ENCODE measurements around the gene DDC. TPM values are rescaled to one million over a fixed set of nuclear protein-coding genes. Genes with fewer than 3 reads are reported as not detected.

The DDC gene
- total RNA-seq, 1 donor from 2014 or later, result 3.0 TPM

DNA sequence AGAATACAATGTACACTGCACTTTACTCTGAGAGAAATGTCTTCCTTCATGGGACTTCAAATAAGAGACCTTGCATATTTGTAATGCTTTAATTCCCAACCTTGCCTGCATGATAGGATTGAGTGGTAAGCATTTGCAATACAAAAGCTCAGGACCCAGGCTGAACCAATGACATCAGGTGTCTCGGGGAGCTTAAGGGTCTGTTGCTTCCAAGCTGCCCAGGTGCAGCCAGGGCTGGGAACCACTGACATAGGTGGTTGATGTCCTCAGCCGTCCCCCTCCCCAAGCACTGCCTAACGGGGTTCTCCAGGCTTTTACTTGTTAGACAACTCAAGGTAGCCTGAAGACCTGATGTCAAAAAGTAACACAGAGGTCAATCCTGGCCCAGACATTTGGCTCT, 144.2 kb downstream of the DDC start:
- H3K36me3 ChIP-seq, result no peaks in the 10 kb centered on the region
- no peaks in the 10 kb centered on the region for H3K27me3 ChIP-seq (ENCODE audit: low read depth)
- no peak overlapping the region for H3K4me3 ChIP-seq
- intact Hi-C loops (cut with DNase I), result no loop called here
- TF ChIP-seq, protein P1, sequence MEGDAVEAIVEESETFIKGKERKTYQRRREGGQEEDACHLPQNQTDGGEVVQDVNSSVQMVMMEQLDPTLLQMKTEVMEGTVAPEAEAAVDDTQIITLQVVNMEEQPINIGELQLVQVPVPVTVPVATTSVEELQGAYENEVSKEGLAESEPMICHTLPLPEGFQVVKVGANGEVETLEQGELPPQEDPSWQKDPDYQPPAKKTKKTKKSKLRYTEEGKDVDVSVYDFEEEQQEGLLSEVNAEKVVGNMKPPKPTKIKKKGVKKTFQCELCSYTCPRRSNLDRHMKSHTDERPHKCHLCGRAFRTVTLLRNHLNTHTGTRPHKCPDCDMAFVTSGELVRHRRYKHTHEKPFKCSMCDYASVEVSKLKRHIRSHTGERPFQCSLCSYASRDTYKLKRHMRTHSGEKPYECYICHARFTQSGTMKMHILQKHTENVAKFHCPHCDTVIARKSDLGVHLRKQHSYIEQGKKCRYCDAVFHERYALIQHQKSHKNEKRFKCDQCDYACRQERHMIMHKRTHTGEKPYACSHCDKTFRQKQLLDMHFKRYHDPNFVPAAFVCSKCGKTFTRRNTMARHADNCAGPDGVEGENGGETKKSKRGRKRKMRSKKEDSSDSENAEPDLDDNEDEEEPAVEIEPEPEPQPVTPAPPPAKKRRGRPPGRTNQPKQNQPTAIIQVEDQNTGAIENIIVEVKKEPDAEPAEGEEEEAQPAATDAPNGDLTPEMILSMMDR (IDR thresholded peaks at IDR 0.05), result no peak
- H3K27ac ChIP-seq, result no peak overlapping the region
- DNase-seq (no peak), ATAC-seq (no peak)
- no peaks in the 10 kb centered on the region for H3K9me3 ChIP-seq
- peaks cover 6% of the 10 kb centered on the region for H3K4me1 ChIP-seq

DNA sequence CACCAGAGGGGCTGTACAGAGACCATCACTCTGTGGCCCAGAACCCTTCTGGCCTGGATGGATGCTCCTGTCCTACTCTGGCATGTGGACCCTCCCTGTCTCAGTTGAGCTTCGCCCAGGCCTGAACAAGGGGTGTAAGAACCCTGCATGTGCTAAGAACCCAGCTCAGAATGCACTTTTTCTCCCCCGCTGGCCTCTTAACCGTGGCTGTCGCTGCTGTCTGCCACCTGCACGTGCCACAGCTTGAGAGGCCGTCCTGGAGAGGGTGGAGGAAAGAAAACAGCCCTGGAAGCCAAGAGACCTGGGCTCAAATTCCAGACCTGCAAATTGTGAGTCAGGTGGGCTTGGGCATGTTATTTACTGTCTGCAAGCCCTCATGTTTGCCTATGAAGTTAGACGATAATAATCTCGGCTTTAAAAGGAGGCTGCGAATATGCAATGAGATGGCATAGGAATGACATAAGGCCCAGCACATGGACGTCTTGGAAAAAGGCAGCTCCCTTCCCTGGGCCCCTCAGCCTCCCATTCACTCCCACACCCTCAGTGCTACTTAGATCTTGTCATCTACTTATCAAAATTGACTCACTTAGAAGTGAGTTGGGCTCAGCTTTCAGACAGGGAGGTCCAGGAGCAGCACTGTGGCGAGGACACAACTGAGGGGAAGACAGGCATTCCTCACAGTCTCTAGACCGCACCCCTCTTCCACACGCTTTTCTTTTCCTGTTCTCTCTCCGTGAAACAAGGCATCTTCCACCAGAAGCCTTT, 146.5 kb downstream of the DDC start:
- Histone ChIP-seq H3K27me3 (ENCODE audit: low read depth) (no peaks in the 10 kb centered on the region), H3K27ac (no peak overlapping the region), H3K36me3 (no peaks in the 10 kb centered on the region), H3K9me3 (no peaks in the 10 kb centered on the region), H3K4me1 (peaks cover 6% of the 10 kb centered on the region), H3K4me3 (no peak overlapping the region)
- TF ChIP-seq, protein P1 (IDR thresholded peaks at IDR 0.05), result no peak
- DNase-seq, result no peak
- no peak for ATAC-seq
- intact Hi-C loops (cut with DNase I), result no loop called here

DNA sequence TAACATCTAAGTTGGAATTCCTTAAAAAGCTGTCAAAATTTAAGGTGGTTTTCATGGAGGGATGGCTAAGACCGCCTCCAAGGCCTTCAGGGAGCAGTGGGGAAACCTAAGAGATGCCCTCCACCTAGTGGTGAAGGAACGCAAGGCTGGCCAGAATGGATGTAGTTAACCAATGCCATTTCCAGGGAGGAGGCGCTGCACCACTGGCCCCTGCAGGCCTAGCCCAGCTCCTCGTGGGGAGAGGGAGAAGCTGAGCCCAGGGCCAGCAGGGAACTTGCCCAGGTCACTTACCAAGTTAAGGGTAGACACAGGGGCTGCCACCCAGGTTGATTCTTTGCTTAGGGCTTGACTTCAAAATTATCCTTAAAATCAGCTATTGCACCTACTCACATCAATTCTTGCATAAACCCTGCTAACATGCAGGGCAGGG, 147.1 kb downstream of the DDC start:
- H3K27me3 ChIP-seq (ENCODE audit: low read depth), result no peaks in the 10 kb centered on the region
- H3K4me3 ChIP-seq, result no peak overlapping the region
- intact Hi-C loops (cut with DNase I), result no loop called here
- no peaks in the 10 kb centered on the region for H3K9me3 ChIP-seq
- peaks cover 6% of the 10 kb centered on the region for H3K4me1 ChIP-seq
- DNase-seq, result peak; percentile 75
- ATAC-seq, result peak; percentile 89 to 93
- TF ChIP-seq, protein P1 (IDR thresholded peaks at IDR 0.05), result peak; percentile 86
- no peak overlapping the region for H3K27ac ChIP-seq
- H3K36me3 ChIP-seq, result no peaks in the 10 kb centered on the region

DNA sequence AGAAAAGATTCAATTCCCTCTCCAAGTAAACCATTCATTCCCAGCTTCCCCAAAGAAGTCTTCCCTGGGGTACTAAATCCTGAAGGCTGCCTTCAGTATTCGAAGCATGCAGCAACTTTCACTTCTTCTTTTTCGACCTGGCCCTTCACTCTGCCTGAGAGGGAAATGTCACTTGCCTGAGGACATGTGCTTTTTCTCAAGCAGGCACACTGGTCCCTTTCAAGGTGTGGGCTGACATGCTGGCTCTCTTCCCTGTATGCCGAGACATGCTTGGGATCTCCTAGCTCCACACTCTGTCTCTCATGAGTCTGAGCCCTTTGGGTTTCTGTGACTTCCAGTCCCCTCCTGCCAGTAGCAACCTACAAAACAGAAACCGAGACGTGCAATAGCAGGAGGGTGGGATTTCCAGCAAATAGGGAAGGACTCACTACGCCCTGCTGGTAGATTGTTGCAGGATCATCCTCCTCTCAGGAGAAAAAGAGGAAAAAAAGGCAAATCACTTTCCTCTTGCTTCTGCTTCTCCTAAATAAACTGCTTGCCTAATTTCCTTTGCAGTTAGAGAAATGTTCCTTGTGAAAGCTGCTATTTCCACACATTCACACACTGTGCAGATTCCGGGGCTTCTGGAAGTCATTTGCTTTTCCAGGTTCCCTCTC, 148.6 kb downstream of the DDC start:
- no peaks in the 10 kb centered on the region for H3K36me3 ChIP-seq
- no peak overlapping the region for H3K27ac ChIP-seq
- DNase-seq, result no peak
- no peaks in the 10 kb centered on the region for H3K27me3 ChIP-seq (ENCODE audit: low read depth)
- H3K4me1 ChIP-seq, result peaks cover 6% of the 10 kb centered on the region
- peak; percentile 64 to 65 for ATAC-seq
- no peak overlapping the region for H3K4me3 ChIP-seq
- intact Hi-C loops (cut with DNase I), result no loop called here
- TF ChIP-seq, protein P1 (IDR thresholded peaks at IDR 0.05), result no peak
- H3K9me3 ChIP-seq, result no peaks in the 10 kb centered on the region

DNA sequence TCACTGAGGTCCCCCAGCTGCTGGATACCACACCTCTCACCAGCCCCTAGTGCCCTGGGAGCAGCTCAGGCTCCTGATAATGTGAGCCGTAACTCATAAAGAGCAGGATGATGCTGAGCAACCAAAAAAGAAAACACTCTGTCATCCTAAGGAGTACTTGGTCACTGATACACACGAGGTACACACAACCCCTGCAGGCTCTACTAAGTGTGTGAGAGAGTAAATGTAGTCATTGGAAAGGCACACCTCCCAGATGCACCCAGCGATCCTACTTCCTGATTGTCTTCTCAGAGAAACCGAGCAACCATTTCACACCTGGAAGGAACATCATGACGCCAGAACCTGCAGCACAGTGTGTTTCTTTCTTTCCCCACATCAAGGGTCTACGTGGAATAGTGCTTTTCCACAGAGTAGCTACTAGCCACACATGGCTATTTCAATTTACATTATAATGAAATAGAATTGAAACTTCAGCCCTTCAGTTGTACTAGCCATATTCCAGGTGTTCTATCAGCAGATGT, 149.3 kb downstream of the DDC start:
- H3K27me3 ChIP-seq (ENCODE audit: low read depth), result no peaks in the 10 kb centered on the region
- no peak for DNase-seq
- no peaks in the 10 kb centered on the region for H3K9me3 ChIP-seq
- ATAC-seq, result no peak
- intact Hi-C loops (cut with DNase I), result no loop called here
- no peak overlapping the region for H3K4me3 ChIP-seq
- no peaks in the 10 kb centered on the region for H3K36me3 ChIP-seq
- H3K4me1 ChIP-seq, result peaks cover 6% of the 10 kb centered on the region
- no peak overlapping the region for H3K27ac ChIP-seq
- TF ChIP-seq, protein P1 (IDR thresholded peaks at IDR 0.05), result no peak

Data from lower lobe of right lung (tissue), 2 donors.